ENCODE measurements around the gene LACC1. TPM values are rescaled to one million over a fixed set of nuclear protein-coding genes. Genes with fewer than 3 reads are reported as not detected.

LACC1 gene
- total RNA-seq, 1 donor from 2014 or later: 4.9 TPM

GRCh38 chr13:43880214-43880855, 631 bp downstream of the LACC1 start:
- ATAC-seq (no peak), DNase-seq (ENCODE audit: missing footprints) (no peak)
- intact Hi-C loops (cut with DNase I): no loop called here

DNA sequence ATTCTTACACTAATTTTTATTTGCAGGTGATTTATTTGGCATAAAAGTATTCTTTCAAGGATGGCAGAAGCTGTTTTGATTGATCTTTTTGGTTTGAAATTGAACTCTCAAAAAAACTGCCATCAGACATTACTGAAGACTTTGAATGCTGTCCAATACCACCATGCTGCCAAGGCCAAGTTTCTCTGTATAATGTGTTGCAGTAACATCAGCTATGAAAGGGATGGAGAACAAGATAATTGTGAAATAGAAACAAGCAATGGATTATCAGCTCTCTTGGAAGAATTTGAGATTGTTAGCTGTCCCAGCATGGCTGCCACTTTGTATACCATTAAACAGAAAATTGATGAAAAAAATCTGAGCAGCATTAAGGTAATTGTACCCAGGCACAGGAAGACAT, 1.2 kb downstream of the LACC1 start:
- intact Hi-C loops (cut with DNase I): no loop called here
- ATAC-seq: no peak
- no peak for DNase-seq (ENCODE audit: missing footprints)

DNA sequence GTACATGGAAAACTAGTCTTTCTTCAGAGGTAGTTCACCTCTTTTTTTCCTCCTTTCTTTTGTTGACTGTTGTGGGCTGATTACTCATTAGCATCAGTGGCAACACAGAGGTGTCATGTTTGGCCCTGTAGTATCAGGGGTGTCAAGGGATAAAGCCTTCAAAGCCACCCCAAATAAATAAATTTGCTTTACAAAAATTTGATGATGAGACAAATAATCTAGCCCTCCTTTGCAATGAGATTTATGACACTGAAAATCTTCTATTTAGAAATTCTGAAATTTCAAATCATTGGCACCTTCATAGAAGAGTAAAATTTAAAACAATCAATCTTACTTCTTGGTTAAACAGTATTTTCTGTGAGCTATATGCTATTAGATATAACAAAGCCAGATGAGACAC, 1.9 kb downstream of the LACC1 start:
- intact Hi-C loops (cut with DNase I): no loop called here
- DNase-seq (ENCODE audit: missing footprints) (no peak), ATAC-seq (no peak)

DNA sequence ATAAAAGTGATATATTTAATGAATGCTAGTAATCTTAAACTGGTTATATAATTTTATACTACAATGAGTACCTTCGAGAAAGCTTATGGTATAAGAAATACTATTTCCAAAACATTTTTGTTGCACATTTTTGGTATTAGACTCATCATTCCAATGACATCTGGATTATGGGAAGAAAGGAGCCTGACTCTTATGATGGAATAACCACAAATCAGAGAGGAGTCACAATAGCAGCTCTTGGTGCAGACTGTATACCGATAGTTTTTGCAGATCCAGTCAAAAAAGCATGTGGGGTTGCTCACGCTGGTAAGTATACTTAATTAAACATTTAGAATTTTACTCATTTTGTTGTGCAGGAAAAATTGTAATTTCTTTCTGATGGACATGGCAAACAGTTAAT, 3.9 kb downstream of the LACC1 start:
- intact Hi-C loops (cut with DNase I): no loop called here
- DNase-seq (ENCODE audit: missing footprints): no peak
- ATAC-seq: no peak

GRCh38 chr13:43884222-43884621, 4.5 kb downstream of the LACC1 start:
- intact Hi-C loops (cut with DNase I): no loop called here
- no peak for ATAC-seq
- no peak for DNase-seq (ENCODE audit: missing footprints)

DNA sequence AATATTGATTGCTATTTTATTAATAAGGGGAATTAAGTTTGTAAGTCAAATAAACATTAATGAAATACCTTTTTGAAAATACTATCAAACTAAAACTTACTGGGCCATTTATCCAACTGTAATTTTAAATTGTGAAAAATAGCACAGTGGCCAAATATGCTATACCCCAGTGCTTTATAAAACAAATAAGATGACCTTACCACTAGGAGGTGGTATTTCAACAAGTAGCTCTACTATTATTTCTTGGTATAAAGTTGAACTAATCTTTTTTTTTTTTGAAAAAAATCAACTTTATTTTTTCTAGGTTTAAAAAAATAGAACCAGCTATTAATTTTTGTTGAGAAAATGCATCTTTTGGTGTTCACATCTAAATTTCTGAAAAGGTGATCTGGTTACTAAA, 14.7 kb downstream of the LACC1 start:
- intact Hi-C loops (cut with DNase I): no loop called here
- DNase-seq (ENCODE audit: missing footprints): no peak
- ATAC-seq: no peak

GRCh38 chr13:43895940-43896339, 16.2 kb downstream of the LACC1 start:
- ATAC-seq: no peak
- intact Hi-C loops (cut with DNase I): no loop called here
- DNase-seq (ENCODE audit: missing footprints): no peak

DNA sequence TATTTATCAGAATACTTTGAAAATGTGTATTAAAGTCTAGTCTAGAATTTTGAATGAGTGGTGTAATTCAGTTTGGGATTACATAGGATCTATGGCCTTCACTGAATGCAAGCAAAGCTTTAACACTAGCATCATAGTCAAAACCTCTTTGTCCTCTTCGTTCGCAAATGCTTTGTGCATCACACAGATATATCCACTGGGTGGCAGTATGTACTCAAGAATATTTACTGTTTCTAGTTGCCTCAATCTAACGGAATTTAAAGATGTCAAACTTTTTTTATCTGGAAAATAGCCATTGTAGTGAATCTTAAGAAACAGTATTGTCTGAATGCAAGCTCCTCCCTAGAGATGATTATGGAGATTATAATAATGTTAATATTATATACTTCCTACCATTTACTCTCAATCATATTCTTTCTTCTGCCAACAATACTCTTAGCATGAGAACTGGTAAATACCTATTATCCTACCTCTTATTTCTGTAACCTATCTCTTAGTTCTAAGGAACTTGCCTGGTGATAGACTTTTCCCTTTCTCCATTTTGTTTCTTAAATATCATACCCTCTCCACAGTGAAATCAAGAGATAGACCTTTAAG, 25.8 kb downstream of the LACC1 start:
- DNase-seq (ENCODE audit: missing footprints): no peak
- intact Hi-C loops (cut with DNase I): loop anchor here (2.0 to 10.0 kb wide), 5 partner anchors 212 to 1063 kb away; no protein-coding TSS in a partner anchor

GRCh38 chr13:43908156-43909126, 28.7 kb downstream of the LACC1 start:
- DNase-seq (ENCODE audit: missing footprints) (no peak), ATAC-seq (no peak)
- intact Hi-C loops (cut with DNase I): loop anchor here (1.0 to 10.0 kb wide), 6 partner anchors 76 to 530 kb away; no protein-coding TSS in a partner anchor

More for the DNA sequence above, 25.8 kb downstream of the LACC1 start:
- peak; percentile 65 for ATAC-seq

DNA sequence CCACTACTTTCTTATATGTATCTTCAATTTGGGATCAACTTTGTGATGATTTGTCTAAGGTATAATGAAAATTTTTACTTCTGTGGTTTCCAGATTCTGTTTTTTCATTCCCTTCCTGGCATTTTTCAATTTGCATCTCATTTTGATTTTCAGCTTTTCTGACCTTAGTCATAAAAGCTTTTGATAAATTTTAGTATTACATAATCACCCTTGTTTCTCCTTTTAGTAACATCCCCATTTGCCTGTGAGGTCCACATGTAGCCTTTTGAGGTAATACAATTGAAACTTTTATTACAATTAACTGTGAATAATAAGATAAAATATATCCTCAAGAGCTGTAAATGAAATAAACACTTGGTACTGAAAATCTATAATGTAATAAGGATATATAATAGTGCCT, 31.2 kb downstream of the LACC1 start:
- intact Hi-C loops (cut with DNase I): loop anchor here (5.0 to 10.0 kb wide), 2 partner anchors 196 to 234 kb away; no protein-coding TSS in a partner anchor
- ATAC-seq (no peak), DNase-seq (ENCODE audit: missing footprints) (no peak)

GRCh38 chr13:43911278-43911677, 31.6 kb downstream of the LACC1 start:
- intact Hi-C loops (cut with DNase I): loop anchor here (5.0 to 10.0 kb wide), 2 partner anchors 196 to 234 kb away; no protein-coding TSS in a partner anchor
- DNase-seq (ENCODE audit: missing footprints) (no peak), ATAC-seq (no peak)

DNA sequence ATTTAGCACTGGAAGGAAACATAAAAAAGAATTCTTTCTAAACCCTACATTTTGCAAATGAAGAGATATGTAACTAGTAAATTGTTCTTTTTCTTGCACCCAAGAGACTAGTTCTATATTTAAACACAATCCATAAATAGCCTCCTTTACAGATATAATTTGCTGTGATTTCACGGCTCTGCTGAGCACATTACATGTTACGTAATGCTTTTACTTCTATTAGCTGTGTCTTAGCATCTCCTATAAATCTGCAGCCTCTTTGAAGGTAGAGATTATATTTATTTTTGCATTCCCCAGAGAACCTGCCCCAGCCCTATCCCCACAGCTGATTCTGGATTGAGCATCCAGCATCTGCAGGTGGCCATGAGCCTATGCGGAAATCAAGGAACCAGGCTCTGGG, 32.2 kb downstream of the LACC1 start:
- ATAC-seq (no peak), DNase-seq (ENCODE audit: missing footprints) (no peak)
- intact Hi-C loops (cut with DNase I): loop anchor here (5.0 to 10.0 kb wide), 2 partner anchors 195 to 233 kb away; no protein-coding TSS in a partner anchor

GRCh38 chr13:43915451-43915850, 35.7 kb downstream of the LACC1 start:
- ATAC-seq: no peak
- DNase-seq (ENCODE audit: missing footprints): no peak
- intact Hi-C loops (cut with DNase I): loop anchor here (10.0 kb wide), 1 partner anchor 229 kb away; no protein-coding TSS in a partner anchor

DNA sequence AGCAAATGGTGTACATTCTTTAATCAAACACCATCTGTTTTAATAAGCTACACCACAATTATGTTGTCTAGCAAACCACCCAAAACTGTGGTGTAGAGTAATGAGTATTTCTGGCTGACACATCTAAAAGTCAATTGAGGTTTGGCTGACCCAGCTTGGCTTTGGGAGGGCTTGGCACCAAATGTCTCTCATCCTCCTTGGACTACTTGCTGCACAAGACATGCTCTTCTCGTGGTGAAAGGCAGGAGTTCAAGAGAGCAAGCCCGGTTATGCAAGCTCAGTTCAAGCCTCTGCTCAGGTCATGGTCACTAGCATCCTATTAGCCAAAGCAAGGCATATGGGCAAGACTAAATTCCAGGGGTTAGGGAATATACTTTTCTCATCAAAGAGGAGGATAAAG, 37.1 kb downstream of the LACC1 start:
- intact Hi-C loops (cut with DNase I): loop anchor here (10.0 kb wide), 1 partner anchor 228 kb away; no protein-coding TSS in a partner anchor
- DNase-seq (ENCODE audit: missing footprints): no peak
- no peak for ATAC-seq

GRCh38 chr13:43918636-43919035, 38.9 kb downstream of the LACC1 start:
- intact Hi-C loops (cut with DNase I): loop anchor here (10.0 kb wide), 1 partner anchor 226 kb away; no protein-coding TSS in a partner anchor
- ATAC-seq: no peak
- DNase-seq (ENCODE audit: missing footprints): no peak

DNA sequence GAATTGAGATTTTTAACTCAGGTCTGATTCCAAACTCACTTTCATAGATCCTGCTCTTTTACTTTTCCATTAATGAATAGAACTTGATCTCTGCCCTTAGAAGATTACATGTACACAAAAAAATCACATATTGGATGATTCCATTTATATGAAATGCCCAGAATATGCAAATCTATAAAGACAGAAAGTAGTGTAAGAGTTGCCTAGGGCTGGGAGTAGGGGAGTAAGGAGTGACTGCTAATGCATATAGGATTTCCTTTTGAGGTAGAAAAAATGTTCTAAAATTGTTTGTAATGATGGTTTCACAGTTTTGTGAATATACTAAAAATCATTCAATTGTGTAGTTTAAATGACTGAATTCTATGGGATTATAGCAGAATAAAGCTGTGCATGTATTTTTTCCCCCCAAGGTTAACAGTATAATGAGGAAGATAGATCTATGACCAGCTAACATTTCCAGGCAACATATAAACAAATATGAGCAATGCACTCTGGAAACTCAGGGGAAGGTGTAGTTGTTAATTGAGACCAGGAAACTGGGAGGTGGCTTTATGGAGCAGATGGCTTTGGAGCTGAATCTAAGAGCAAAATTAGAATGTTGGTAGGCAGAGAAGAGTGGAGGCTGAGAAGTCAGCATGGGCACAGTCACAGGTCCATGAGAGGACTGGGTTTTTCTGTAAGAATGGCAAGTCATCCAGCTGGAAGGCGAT, 41.4 kb downstream of the LACC1 start:
- intact Hi-C loops (cut with DNase I): no loop called here
- DNase-seq (ENCODE audit: missing footprints) (no peak), ATAC-seq (no peak)

GRCh38 chr13:43924549-43925245, 45.0 kb downstream of the LACC1 start:
- DNase-seq (ENCODE audit: missing footprints) (no peak), ATAC-seq (no peak)
- intact Hi-C loops (cut with DNase I): no loop called here

DNA sequence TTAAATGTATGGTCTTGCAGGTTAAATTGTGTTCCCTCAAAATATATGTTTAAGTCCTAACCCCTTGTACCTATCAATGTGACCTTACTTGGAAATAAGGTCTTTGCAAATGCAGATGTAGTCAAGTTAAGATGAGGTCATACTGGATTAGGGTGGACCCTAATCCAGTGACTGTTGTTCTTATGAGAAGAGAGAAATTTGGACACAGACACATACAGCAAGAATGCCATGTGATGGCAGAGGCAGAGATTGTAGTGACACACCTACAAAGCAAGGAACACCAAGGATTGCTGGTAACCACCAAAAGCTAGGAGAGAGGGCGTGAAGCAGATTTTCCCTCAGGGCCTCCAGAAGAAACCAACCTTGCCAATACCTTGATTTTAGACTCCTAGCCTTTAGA, 50.2 kb downstream of the LACC1 start:
- DNase-seq (ENCODE audit: missing footprints) (no peak), ATAC-seq (no peak)
- intact Hi-C loops (cut with DNase I): no loop called here

Data from Right ventricle myocardium inferior (tissue), 1 donor.